Measurements from ENCODE around the gene FEM1C.

The FEM1C gene

GRCh38 chr5:115556276-115556675 is 11.7 kb upstream of the FEM1C start:
- no peak for DNase-seq

DNA sequence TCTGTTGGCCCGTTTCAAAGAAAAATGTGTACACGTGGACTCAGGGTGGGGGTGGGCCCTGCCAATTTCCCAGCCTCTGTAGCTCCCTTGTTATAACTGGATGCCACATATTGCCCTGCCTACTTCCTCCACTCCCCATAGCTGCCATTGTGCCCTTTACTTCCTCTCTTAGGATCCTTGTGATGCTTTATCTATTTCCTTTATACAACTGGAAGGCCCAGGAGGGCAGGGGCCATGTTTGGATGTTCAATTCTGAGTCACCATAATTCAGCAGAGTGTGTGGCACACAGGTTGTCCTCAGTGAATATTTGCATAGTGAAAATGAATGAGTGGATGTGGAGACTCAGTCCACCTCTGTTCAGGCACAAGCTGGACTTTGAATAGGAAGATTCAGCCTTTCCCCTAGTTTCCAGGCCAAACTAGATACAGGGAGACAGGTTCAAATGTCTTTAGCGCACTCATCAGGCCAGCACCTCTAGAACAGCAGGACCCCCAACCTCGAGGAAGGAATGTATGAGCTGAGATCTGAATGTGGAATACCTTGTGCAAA is 10.6 kb upstream of the FEM1C start:
- no peak for DNase-seq

GRCh38 chr5:115553082-115553481 is 8.5 kb upstream of the FEM1C start:
- DNase-seq = no peak

DNA sequence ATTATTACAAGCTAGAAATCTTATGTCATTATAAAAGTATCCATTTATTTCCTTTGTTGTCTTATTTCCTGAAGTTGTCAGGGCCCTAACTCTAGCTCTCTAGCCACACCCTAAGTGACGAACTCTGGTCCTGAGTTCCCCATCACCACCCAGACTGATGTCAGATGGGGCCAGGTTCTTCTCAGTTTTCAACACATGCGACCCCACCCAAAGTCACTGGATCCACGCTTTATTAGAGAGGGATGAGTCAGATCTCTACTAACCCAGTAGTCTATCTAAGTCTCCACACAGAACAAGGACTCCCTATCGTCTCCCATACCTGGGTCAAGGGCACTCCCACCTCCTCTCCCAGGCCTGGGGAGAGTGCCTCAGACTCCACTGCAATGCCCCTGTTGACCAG is 6.8 kb upstream of the FEM1C start:
- no peak for DNase-seq

- DNase-seq = no peak
These were observed 4.6 kb upstream of the FEM1C start for GRCh38 chr5:115549154-115549553.

- no peak for DNase-seq
These were observed 4.1 kb upstream of the FEM1C start for GRCh38 chr5:115548683-115549082.

- no peak for DNase-seq
These were observed 842 bp upstream of the FEM1C start for GRCh38 chr5:115545351-115545882.

DNA sequence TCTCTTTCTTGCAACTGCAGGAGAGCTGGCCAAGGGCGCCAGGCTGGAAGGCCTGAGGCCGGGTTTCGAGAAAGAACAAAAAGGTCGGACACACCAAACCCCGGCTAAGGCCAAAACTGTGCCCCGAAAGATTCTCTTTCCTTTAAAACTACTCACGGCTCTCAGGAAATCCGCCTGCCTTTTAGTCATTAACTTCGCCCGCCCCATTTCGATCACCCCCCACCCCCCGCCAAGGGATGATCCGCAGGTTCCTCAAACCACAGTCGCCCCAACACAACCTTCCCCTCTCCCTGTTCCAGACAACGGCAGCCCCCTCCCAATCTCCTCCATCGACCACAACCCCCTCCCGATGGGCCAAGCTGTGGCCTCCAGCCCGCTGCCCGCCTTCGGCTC is 536 bp downstream of the FEM1C start:
- DNase-seq = no peak

DNA sequence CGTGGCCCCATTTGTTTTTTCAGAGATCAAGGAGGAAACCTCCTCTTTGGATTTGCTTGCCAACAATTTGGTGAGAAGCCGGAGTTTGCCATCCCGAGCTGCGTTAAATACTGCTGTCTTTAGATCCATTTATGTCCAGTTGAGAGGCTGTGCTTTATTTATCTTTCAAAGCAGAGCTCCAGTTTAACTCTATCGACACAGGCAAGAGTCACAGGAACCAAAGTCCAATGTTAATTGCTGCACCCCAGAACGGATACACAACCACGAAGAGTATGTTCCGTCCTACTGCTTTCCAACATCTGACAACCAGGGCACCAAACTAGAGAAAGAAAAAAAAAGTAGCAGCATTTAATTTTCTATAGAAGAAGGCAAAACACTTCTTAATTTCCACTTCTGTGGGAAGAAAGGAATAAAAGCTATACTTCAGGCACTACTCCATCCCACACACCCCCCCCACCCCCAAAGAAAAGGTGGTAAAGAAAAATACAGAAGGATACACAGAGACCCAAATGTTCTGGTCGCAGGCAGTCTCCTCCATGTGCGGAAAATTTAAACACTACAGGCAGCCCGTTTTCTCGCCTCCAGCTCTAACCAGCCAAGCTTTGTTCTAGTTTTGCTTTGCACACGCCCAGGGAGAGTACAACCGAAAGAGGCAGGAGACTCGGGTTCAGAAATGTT is 1.1 kb downstream of the FEM1C start:
- DNase-seq = no peak

GRCh38 chr5:115542651-115543364 is 1.8 kb downstream of the FEM1C start:
- no peak for DNase-seq

DNA sequence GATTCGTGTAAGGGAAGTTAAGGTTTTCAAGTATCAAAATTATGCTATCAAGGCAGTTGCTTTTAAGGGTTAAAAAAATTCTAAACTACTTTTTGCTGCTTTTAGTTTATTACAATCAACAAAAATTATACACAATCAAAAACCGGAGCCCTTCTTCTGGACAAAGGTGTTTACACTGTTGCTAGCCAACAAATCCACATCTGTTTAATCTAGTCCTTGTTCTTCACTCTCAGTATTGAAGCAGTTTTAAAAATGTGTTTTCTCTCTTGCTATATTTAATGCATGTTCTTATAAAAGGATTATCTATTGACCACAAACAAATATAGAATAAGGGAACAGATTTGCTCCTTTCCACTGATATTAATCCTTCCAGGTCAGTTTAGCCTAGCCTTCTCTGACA is 2.5 kb downstream of the FEM1C start:
- DNase-seq = no peak

DNA sequence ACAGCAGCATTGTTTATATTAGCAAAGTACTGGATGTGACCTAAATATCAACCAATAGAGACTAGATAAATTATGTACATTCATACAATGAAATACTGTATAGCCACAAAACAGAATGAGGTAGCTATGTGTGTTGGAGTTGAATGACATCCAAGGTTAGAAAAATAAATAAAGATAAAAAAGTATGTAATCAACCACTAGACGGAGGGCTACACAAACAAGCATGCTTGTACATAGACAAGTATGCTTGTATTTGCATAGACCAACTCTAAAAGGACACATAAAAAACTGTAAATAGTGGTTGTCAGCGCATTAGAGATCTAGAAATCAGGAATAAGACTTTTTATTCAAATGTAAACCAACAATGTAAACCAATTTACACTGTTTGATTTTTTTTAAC is 3.0 kb downstream of the FEM1C start:
- DNase-seq = no peak

DNA sequence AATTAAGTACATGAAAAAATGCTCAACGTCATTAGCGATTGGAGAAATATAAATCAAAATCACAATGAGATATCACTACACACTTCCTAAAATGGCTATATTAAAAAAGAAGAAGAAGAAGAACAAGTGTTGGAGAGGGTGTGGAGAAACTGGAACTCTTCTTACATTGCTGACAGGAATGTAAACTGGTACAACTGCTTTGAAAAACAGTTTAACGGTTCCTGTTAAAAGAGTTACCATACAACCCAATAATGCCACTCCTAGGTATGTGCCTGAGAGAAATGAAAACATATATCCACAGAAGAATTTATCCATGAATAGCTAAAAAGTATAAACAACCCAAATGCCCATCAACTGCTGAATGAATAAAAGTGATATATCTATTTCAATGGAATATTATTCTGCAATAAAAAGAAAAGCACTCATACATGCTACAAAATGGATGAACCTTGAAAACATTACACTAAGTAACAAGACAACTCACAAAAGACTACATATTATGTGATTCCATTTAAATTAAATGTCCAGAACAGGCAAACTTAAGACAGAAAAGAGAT is 9.0 kb downstream of the FEM1C start:
- no peak for DNase-seq

DNA sequence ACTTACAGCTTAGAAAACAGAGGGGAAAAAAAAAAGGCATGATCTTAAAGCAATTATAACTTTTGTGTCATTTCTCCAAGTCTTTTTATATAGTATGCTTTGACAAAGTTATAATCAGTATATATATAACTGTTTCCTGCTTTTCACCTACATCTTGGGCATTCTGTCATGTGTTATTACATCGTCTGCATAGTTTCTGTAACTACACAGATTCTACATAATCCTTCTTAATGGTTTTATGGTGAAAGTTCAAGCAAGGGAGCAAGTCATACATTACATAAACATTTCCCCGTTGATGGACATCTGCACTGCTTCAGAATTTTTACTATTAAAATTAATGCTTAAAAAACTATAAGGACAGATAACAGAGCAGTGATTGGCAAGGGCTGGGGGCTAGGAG is 12.1 kb downstream of the FEM1C start:
- no peak for DNase-seq

DNA sequence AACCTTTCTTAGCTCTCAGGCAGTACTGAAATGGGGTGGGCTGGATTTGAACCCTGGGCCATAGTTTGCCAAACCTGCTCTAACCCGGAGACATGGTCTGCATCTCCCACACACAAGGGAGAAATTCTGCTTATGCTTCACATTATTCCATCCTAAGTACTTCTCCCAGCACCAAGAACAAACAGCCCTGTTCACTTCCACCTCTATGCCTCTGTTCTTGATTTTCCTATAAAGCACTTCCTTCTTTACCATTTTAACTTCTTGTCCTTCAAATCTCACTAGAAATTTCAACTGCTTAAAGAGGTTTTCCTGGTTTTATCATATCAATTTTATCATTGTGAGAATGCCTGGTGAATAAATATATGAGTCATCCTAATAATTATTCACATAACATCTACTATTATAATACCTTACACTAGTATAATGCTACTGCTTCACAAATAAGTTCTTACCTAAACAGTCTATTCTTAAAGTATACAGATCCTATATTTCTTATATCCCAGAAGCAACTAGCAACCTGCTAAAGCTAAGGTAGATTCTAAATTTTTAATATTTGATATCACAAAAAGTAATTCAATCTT is 12.7 kb downstream of the FEM1C start:
- no peak for DNase-seq

- DNase-seq = no peak
These were observed 13.2 kb downstream of the FEM1C start for GRCh38 chr5:115531380-115531779.

GRCh38 chr5:115530426-115530825 is 14.1 kb downstream of the FEM1C start:
- DNase-seq = no peak

- DNase-seq = no peak
These were observed 18.0 kb downstream of the FEM1C start for GRCh38 chr5:115526604-115527003.

- DNase-seq = no peak
These were observed 20.3 kb downstream of the FEM1C start for GRCh38 chr5:115524199-115524847.

GRCh38 chr5:115522832-115523403 is 21.7 kb downstream of the FEM1C start:
- no peak for DNase-seq

DNA sequence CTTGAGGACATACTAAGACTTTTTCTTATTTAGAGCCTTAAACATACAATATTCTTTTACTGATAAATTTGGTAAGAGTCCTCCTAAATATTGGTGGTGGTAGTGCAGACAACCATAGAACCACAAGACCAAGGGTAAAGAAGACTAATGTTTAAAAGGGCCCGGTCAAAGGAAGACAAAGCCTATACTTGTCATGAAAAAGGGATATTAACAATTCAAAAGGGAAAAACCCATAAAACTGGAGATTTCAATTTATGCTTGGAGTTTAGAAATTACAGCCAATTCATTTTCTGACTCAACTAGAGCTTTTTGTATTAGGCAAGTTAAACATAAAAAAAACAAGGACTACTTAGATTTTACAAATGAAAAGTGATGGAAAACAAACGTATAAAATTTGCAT is 24.4 kb downstream of the FEM1C start:
- DNase-seq = no peak

DNA sequence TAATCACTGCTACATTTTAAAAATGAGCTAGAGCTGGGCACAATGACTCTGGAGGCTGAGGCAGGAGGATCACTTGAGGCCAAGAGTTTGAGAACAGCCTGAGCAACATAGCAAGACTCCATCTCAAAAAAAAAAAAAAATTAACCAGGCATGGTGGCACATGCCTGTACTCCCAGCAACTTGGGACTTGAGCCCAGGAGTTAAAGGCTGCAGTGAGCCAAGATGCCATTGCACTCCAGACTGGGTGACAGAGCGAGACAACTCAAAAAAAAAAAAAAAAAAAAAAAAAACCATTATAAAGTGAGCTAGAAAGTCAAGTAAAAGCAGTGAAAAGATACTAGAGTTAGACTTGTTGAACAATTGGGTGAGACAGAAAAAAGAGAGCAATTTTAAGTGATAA is 28.2 kb downstream of the FEM1C start:
- no peak for DNase-seq

- DNase-seq = no peak
These were observed 30.4 kb downstream of the FEM1C start for GRCh38 chr5:115514220-115514619.

Measured in NCI-H526 treated with DMSO at 0.1 percent for 48 hours (cell line).